Raji (cell line): ENCODE measurements around the gene NPPC.

Experiments
- POLR2A ChIP-seq: IDR thresholded peaks from 2 replicates; pipeline ENCODE4 v1.6.1; 2011; ENCODE audit warnings: low read depth, low read length, control low read depth; ENCODE audit not compliant: insufficient read depth

The NPPC gene

DNA sequence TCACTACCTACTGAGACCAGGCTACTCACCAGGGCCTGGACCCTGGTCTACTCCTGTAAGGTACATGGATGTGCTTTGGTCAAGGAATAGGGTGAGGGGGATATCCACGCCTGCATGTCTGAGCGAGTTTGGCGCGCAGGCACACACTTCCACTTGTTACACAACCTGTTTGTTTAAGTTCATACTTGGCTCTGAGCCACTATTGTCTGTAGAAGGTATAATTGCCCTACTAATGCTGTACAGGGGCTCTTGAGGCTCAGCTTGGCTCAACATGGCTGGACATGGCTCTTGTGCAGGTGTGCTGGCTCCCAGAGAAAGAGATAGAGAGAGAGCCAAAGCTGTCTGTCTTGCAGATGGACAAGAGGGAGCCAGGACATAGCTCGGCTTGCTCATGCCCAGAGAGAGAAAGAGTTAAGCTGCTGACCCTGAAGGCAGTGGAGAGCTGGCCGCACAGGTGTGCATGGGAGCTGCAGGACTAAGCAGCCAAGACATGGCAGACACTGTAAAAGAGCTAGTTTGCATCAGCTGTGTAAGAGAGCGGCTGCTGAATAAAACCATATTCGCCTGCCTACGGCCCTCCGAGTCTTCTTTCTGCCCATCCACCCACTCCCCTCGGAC is 35.2 kb downstream of the NPPC start:
- no peak for TF ChIP-seq POLR2A

DNA sequence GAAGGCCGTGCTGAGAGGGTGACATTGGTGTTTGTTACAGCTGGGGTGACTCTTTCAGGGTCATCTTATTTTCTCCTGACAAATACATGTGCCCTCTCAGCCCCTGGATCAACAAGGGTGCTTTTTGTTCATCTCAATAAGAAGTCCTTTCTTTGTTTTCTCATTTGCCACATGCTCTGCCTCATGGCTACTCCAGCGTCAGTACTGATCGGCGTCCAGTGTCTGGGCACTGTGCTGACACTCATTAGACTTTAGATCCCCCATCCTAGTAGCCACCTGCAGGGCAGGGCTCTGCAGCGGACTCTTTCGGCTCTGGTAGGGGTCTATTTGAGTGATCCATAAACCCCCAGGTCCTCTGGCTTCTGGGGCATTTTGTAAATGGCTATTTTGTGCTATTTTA is 38.4 kb downstream of the NPPC start:
- TF ChIP-seq POLR2A: no peak

DNA sequence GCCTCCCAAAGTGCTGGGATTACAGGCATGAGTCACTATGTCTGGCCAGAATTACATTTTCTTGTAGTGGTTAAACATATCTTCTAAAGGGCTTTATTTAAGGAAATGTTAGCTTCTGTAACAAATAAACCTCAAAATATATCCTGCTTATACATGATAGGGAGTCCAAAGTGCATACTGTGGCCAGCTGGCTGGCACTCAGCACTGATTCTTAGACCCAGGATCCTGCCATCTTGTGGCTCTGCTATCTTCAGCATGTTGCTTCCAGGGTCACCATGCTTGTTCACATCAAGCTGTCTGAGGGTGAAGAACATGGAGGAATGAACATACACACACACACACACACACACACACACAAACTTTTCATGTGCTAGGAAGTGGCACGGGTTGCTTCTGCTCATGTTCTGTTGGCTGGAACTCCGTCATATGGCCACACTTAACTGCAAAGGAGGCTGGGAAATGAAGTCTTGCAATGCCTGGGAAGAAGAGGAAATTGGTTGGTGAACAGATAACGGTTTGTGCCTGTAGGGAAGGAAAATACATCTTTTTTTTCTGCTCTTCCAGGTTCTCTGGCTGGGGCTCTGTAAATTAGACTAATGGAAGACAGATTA is 40.0 kb downstream of the NPPC start:
- no peak for TF ChIP-seq POLR2A

DNA sequence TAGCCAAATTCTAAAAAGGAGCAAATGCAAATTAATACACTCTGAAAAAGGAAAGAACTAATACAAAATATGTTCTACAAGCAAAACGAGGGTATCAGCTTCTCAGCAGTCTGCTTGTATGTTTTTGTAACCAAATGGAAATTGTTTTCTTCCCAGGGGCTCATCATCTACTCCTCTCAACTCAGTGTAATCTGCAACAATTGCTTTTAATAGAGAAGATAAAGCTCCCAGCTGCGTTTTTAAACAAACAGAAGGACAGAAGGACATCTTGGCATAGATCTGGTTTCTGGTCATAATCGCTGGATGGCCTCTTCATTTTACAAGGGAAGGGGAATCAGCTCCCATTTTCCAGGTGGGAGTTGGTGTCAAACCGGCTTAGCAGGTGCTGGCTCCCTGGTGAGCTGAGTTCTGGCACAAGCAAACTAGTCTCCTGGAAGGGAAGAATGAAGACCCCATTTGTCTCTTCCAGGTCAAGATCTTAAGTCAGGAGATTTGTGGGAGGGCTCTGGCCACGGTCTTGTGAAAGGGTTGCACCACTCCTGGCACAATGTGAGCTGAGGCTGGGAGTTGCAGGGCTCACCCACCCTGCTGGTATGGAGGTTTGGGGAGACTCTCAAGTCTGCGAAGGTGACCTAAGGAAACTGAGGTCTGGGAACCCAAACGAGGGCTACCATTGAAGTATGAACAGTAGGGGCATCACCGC is 41.6 kb downstream of the NPPC start:
- no peak for TF ChIP-seq POLR2A

DNA sequence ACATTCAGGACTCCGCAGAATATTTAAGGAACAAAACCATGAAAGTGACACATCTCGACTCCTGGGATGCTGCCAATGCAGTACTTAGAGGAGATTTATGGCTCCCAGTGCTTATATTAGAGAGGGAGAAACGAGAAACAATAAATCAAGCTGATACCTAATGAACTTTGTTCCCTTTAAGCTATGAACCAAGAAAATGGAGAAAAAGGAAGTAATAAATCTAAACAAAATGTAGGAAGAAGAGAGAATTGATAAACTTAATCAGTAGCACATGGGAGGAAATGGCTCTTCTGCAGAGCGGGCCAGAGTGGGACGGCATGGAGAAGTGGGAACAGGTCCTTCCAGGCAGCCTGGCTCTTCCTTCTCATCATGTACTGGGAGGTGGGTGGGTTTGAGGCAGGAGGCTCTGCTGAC is 42.7 kb downstream of the NPPC start:
- no peak for TF ChIP-seq POLR2A

DNA sequence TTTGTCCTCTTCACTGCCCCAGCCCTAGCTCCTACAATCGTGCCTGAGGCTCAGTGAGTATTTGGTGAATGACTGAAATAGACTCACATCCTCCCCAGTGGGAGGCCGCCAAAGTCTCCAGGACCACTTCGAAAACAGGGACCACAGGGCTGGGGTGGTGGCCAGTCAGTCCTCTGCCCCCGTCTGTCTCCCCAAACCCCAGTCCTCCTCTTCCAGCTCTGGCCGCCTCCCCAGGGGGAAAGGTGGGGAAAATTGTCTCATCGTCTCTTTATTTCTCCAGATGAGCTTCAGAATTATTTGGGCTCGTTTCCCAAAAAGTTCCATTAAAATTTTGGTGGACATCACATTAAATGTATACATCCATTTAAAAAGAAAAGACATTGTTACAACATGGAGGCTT is 43.5 kb downstream of the NPPC start:
- TF ChIP-seq POLR2A: no peak

DNA sequence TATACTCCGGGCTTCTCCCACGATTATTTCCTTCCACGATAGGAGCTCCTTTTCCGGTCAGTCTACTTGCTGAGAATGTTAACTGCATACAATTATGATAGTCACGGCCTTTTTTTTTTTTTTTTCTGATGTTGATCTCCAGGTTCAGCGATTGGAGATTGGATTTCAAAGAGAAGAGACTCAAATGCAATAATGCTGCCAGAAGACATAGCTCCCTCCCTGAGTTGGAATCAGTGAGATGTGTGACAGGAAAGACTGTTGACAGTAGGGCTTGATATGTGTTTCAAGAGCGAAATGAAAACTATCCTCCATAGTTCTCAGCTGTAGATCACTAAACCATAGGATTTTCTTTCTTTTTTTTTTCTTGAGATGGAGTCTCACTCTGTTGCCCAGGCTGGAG is 47.0 kb downstream of the NPPC start:
- TF ChIP-seq POLR2A: no peak

DNA sequence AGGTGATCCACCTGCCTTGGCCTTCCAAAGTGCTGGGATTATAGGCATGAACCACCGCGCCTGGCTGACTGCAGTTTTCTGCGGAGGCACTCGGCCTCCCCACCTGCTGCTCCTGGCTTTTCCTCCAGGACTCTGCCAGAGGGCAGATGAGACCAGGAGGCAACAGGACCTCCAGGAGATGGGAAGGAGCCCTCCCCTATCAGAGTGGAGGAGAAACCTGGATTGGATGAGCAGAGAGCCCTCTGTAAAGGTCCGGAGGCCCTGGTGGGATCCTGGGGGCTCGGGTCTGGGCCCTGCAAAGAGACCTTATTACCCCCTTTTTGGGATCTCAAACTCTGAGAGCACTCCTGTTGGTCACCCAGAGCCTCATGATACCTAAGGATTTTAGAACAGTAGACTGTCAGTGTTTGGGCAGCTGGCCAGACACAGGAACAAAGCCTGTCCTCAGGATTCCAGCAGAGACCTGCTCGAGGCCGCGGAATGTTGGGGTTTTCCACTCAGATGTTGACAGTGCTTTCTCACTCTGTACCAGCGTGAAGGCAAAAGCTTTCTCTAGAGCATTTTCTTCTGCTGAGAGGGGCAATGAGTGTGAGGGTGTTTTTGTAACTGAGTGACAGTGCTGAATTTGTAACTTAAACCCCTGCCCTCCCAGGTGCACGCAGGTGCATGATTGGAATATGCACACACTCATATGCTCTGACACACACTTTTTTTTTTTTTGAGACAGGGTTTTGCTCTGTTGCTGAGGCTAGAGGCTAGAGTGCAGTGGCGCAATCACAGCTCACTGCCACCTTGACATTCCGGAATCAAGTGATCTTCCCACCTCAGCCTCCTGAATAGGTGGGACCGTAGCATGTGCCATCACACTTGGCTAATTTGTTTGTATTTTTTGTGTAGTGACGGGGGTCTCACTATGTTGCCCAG is 48.4 kb downstream of the NPPC start:
- TF ChIP-seq POLR2A: no peak

DNA sequence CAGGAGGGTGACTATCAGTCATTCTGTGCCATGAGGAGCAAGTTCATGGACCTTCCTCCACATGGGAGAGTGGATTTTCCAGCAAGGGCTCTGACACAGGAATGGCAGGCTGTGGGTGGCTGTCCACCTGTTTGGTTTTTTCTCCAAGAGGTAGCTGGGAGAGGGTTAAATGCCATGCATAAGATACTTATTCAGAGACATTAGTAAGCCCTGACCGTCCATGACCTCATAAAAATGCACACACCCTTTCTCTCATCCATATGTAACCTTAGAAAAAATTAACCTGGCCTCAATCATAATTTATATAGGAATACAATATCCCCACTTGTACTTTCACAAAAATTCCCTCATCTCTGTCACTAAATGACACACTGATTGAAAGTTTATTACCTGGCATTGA is 51.3 kb downstream of the NPPC start:
- no peak for TF ChIP-seq POLR2A
